ENCODE results near the gene MASTL.
A peak's percentile ranks its signal among the peaks of the same experiment; 100 is the strongest.

- TF ChIP-seq, protein P1, sequence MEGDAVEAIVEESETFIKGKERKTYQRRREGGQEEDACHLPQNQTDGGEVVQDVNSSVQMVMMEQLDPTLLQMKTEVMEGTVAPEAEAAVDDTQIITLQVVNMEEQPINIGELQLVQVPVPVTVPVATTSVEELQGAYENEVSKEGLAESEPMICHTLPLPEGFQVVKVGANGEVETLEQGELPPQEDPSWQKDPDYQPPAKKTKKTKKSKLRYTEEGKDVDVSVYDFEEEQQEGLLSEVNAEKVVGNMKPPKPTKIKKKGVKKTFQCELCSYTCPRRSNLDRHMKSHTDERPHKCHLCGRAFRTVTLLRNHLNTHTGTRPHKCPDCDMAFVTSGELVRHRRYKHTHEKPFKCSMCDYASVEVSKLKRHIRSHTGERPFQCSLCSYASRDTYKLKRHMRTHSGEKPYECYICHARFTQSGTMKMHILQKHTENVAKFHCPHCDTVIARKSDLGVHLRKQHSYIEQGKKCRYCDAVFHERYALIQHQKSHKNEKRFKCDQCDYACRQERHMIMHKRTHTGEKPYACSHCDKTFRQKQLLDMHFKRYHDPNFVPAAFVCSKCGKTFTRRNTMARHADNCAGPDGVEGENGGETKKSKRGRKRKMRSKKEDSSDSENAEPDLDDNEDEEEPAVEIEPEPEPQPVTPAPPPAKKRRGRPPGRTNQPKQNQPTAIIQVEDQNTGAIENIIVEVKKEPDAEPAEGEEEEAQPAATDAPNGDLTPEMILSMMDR (IDR thresholded peaks at IDR 0.05): peak; percentile 18 to 44
- TF ChIP-seq POLR2AphosphoS5 (IDR thresholded peaks at IDR 0.05): no peak
Measured at GRCh38 chr10:27223964-27224363, 68.8 kb downstream of the MASTL start.
